SK-N-MC (cell line): ENCODE measurements around the gene ZNF618.

Source experiments
- DNase-seq: peaks from one replicate; pipeline ENCODE4 v3.0.0-alpha.2; 2011; ENCODE audit warnings: low read depth, low spot score
- H3K27ac ChIP-seq: fragments of 200-600 bp; sonication (generic); 2 replicates; pipeline ENCODE4 v1.5.1; 2016; ENCODE audit warnings: mixed run types
- H3K36me3 ChIP-seq: fragments of 200-600 bp; sonication (generic); 2 replicates; pipeline ENCODE4 v1.6.1; 2017; ENCODE audit warnings: antibody characterized with exemption, low read length, mixed read lengths; ENCODE audit not compliant: insufficient read depth
- H3K4me3 ChIP-seq: fragments of 200-600 bp; sonication (generic); 2 replicates; pipeline ENCODE4 v1.5.1; 2016
- H3K9ac ChIP-seq: fragments of 200-600 bp; sonication (generic); 2 replicates; pipeline ENCODE4 v1.8.0; 2017; ENCODE audit warnings: mixed run types, mixed read lengths; ENCODE audit not compliant: insufficient read length
- H3K9me3 ChIP-seq: fragments of 200-600 bp; sonication (generic); 2 replicates; pipeline ENCODE4 v1.6.1; 2017; ENCODE audit warnings: low read depth, mild to moderate bottlenecking, antibody characterized with exemption, low read length, moderate library complexity, mixed read lengths
- EZH2 ChIP-seq: fragments of 200-600 bp; sonication (generic); IDR thresholded peaks from one replicate; pipeline ENCODE4 v1.6.1; 2017; ENCODE audit warnings: antibody characterized with exemption
- FOXP2 ChIP-seq: optimal IDR thresholded peaks from 2 replicates; pipeline ENCODE3; 2011; ENCODE audit warnings: mild to moderate bottlenecking, moderate library complexity; ENCODE audit not compliant: insufficient read depth; ENCODE audit errors: extremely low read length, control extremely low read depth
- POLR2AphosphoS5 ChIP-seq: IDR thresholded peaks from 2 replicates; pipeline ENCODE4 v1.6.1; 2012; ENCODE audit warnings: mild to moderate bottlenecking, low read depth, low read length, borderline replicate concordance

ZNF618 gene

GRCh38 chr9:114029311-114030170 lies 153.4 kb downstream of the ZNF618 start:
- Histone ChIP-seq H3K36me3 (peaks cover 4% of the 10 kb centered on the region; the same call in 1 of the 2 replicates), H3K4me3 (no peak overlapping the region), H3K9me3 (no peaks in the 10 kb centered on the region), H3K9ac (no peak overlapping the region), H3K27ac (no peak overlapping the region)
- TF ChIP-seq EZH2: no peak
- no peak for TF ChIP-seq FOXP2
- TF ChIP-seq POLR2AphosphoS5: no peak
- no peak for DNase-seq

- no peak for DNase-seq
- no peak overlapping the region for H3K9ac ChIP-seq
- no peaks in the 10 kb centered on the region for H3K9me3 ChIP-seq
- H3K36me3 ChIP-seq: no peaks in the 10 kb centered on the region; the same call in 1 of the 2 replicates
- no peak for TF ChIP-seq FOXP2
- TF ChIP-seq EZH2: no peak
- TF ChIP-seq POLR2AphosphoS5: no peak
- no peak overlapping the region for H3K27ac ChIP-seq
- H3K4me3 ChIP-seq: no peak overlapping the region
These were observed 154.3 kb downstream of the ZNF618 start for GRCh38 chr9:114030364-114030763.

- Histone ChIP-seq H3K9ac (no peak overlapping the region), H3K36me3 (peaks cover 2% of the 10 kb centered on the region; the same call in 1 of the 2 replicates), H3K27ac (no peak overlapping the region), H3K4me3 (no peak overlapping the region), H3K9me3 (no peaks in the 10 kb centered on the region)
- no peak for DNase-seq
- no peak for TF ChIP-seq FOXP2
- TF ChIP-seq EZH2: no peak
- TF ChIP-seq POLR2AphosphoS5: no peak
These were observed 155.0 kb downstream of the ZNF618 start for GRCh38 chr9:114031037-114031630.

GRCh38 chr9:114031948-114032840 lies 156.1 kb downstream of the ZNF618 start:
- Histone ChIP-seq H3K36me3 (peaks cover 10% of the 10 kb centered on the region; the same call in 1 of the 2 replicates), H3K4me3 (no peak overlapping the region), H3K27ac (no peak overlapping the region), H3K9me3 (no peaks in the 10 kb centered on the region), H3K9ac (no peak overlapping the region)
- TF ChIP-seq EZH2 (no peak), FOXP2 (no peak), POLR2AphosphoS5 (no peak)
- DNase-seq: no peak

GRCh38 chr9:114033397-114034103 lies 157.4 kb downstream of the ZNF618 start:
- no peak overlapping the region for H3K9ac ChIP-seq
- peaks cover 14% of the 10 kb centered on the region; the same call in 1 of the 2 replicates for H3K36me3 ChIP-seq
- DNase-seq: no peak

GRCh38 chr9:114034196-114034595 lies 158.1 kb downstream of the ZNF618 start:
- H3K9me3 ChIP-seq: no peaks in the 10 kb centered on the region
- H3K9ac ChIP-seq: no peak overlapping the region
- no peak overlapping the region for H3K4me3 ChIP-seq
- DNase-seq: no peak
- TF ChIP-seq FOXP2: no peak
- TF ChIP-seq EZH2: no peak
- TF ChIP-seq POLR2AphosphoS5: no peak
- no peak overlapping the region for H3K27ac ChIP-seq
- peaks cover 14% of the 10 kb centered on the region; the same call in 1 of the 2 replicates for H3K36me3 ChIP-seq

More at GRCh38 chr9:114033397-114034103, 157.4 kb downstream of the ZNF618 start:
- no peaks in the 10 kb centered on the region for H3K9me3 ChIP-seq
- no peak overlapping the region for H3K4me3 ChIP-seq
- H3K27ac ChIP-seq: no peak overlapping the region
- no peak for TF ChIP-seq POLR2AphosphoS5
- no peak for TF ChIP-seq EZH2
- TF ChIP-seq FOXP2: no peak

- Histone ChIP-seq H3K4me3 (no peak overlapping the region), H3K36me3 (peaks cover 14% of the 10 kb centered on the region; the same call in 1 of the 2 replicates), H3K9ac (no peak overlapping the region), H3K27ac (no peak overlapping the region), H3K9me3 (no peaks in the 10 kb centered on the region)
- no peak for TF ChIP-seq POLR2AphosphoS5
- no peak for TF ChIP-seq EZH2
- TF ChIP-seq FOXP2: no peak
- DNase-seq: no peak
These were observed 158.6 kb downstream of the ZNF618 start for GRCh38 chr9:114034661-114035062.
